ENCODE data around the gene AGTR1.

GRCh38 chr3:148728753-148729152 is 31.1 kb downstream of the AGTR1 start:
- TF ChIP-seq CTCF (IDR thresholded peaks at IDR 0.05) (no peak), POLR2A (IDR thresholded peaks at IDR 0.05) (no peak)

Data from right lobe of liver (tissue), 4 donors.